HepG2 (cell line): ENCODE measurements around the gene SPAG6. TPM values are rescaled to one million over a fixed set of nuclear protein-coding genes. Genes with fewer than 3 reads are reported as not detected.

ENCODE experiments used
- ATAC-seq: fragments of 200-7000 bp; cut with Tn5 transposase; 3 replicates; pipeline ENCODE4 v1.9.1; 2020; ENCODE audit warnings: mild to moderate bottlenecking, moderate library complexity
- BruUV-seq: library from RNA; stranded (reverse); fragments of 400-500 nt; replicated peaks from 2 replicates; lab custom pipeline; 2021; lab: Mats Ljungman, UMichigan
- CTCF ChIA-PET: fragments of 300-600 bp; formaldehyde crosslinking; extraction: SDS; loops from one replicate; lab custom pipeline; 2021; ENCODE audit warnings: low total read pairs, inconsistent platforms, low intra/inter-chr PET ratio; lab: Yijun Ruan, JAX
- POLR2A ChIA-PET: fragments of 350-600 bp; sonication (Branson Sonifier 250); formaldehyde crosslinking; loops from one replicate; lab custom pipeline; 2020; ENCODE audit warnings: antibody characterized with exemption, inconsistent platforms; lab: Yijun Ruan, JAX
- DNase-seq: peaks from one replicate; pipeline ENCODE4 v3.0.0-alpha.2; 2015; ENCODE audit warnings: low spot score
- FAIRE-seq: peaks from 3 replicates; lab custom pipeline; 2011; peaks lifted over from hg19 to GRCh38; lab: Jason Lieb, UNC
- H2AFZ ChIP-seq: one replicate; pipeline ENCODE4 v1.6.1; 2011; ENCODE audit warnings: low read length, inconsistent platforms
- H3K27ac ChIP-seq: fragments of 300-600 bp; 3 replicates; pipeline ENCODE4 v1.8.0; 2011; ENCODE audit warnings: mixed run types, mild to moderate bottlenecking, mixed read lengths, low read length, inconsistent platforms; ENCODE audit not compliant: insufficient read depth; ENCODE audit errors: extremely low read length
- H3K27me3 ChIP-seq, 2 experiments: fragments of 200-600 bp in 1 of 2; 2 replicates in 1 of 2; 3 replicates in 1 of 2; pipeline versions ENCODE4 v1.6.0 to v1.8.0; 2011; ENCODE audit warnings: low read length in 2 of 2, mild to moderate bottlenecking in 2 of 2, moderate library complexity in 2 of 2, inconsistent platforms in 1 of 2; ENCODE audit not compliant: insufficient read depth in 2 of 2, control insufficient read depth in 1 of 2
- H3K36me3 ChIP-seq, 2 experiments: fragments of 200-600 bp in 1 of 2; replicated peaks in 1 of 2; 2 replicates in 1 of 2; 3 replicates in 1 of 2; pipeline versions ENCODE4 v1.5.1 to v1.8.0; 2011; ENCODE audit warnings: low read length in 2 of 2, inconsistent platforms in 1 of 2; ENCODE audit not compliant: insufficient read depth in 2 of 2, control insufficient read depth in 1 of 2
- H3K4me1 ChIP-seq: 2 replicates; pipeline ENCODE4 v1.5.1; 2012; ENCODE audit warnings: low read length, inconsistent platforms; ENCODE audit not compliant: insufficient read depth
- H3K4me2 ChIP-seq: 2 replicates; pipeline ENCODE4 v1.6.0; 2011; ENCODE audit warnings: low read depth, low read length, inconsistent platforms
- H3K4me3 ChIP-seq, 3 experiments: fragments of 200-600 bp in 1 of 3; sonication (generic), shearing (Covaris generic) in 1 of 3; replicated peaks in 1 of 3; 2 replicates each; pipeline ENCODE4 v1.5.1; 2011 to 2016; ENCODE audit warnings: low read length in 3 of 3, inconsistent platforms in 2 of 3, low read depth in 2 of 3, mild to moderate bottlenecking in 2 of 3, control low read depth in 1 of 3, mixed read lengths in 1 of 3; ENCODE audit not compliant: insufficient read depth in 1 of 3
- H3K79me2 ChIP-seq: one replicate; pipeline ENCODE4 v1.6.1; 2011; ENCODE audit warnings: low read length, inconsistent platforms; ENCODE audit not compliant: insufficient read depth
- H3K9ac ChIP-seq: 2 replicates; pipeline ENCODE4 v1.6.0; 2011; ENCODE audit warnings: mild to moderate bottlenecking, low read depth, low read length, inconsistent platforms; ENCODE audit not compliant: insufficient read depth
- H3K9me3 ChIP-seq: 2 replicates; pipeline ENCODE4 v1.5.1; 2012; ENCODE audit warnings: mild to moderate bottlenecking, low read length
- H4K20me1 ChIP-seq: 2 replicates; pipeline ENCODE4 v1.6.0; 2011; ENCODE audit warnings: inconsistent platforms, mild to moderate bottlenecking, low read length, moderate library complexity; ENCODE audit not compliant: insufficient read depth
- AKAP8 ChIP-seq: sonication (generic); formaldehyde crosslinking; IDR thresholded peaks from 2 replicates; pipeline ENCODE4 v1.5.1; 2020; ENCODE audit warnings: mild to moderate bottlenecking, missing genetic modification reagents
- BRD4 ChIP-seq: sonication (generic); formaldehyde crosslinking; IDR thresholded peaks from 2 replicates; pipeline ENCODE4 v1.4.0; 2020; ENCODE audit warnings: missing genetic modification reagents
- CBFB ChIP-seq: sonication (generic); formaldehyde crosslinking; IDR thresholded peaks from 2 replicates; pipeline ENCODE4 v1.4.0; 2020; ENCODE audit warnings: missing genetic modification reagents
- MED13 ChIP-seq: sonication (generic); formaldehyde crosslinking; IDR thresholded peaks from 2 replicates; pipeline ENCODE4 v1.5.0; 2020; ENCODE audit warnings: missing genetic modification reagents
- NCOA5 ChIP-seq: sonication (generic); formaldehyde crosslinking; IDR thresholded peaks from 2 replicates; pipeline ENCODE4 v1.4.0; 2020; ENCODE audit warnings: missing genetic modification reagents
- RELA ChIP-seq: sonication (generic); formaldehyde crosslinking; IDR thresholded peaks from 2 replicates; pipeline ENCODE4 v1.4.0; 2020; ENCODE audit warnings: missing genetic modification reagents
- SCMH1 ChIP-seq: sonication (generic); formaldehyde crosslinking; IDR thresholded peaks from 2 replicates; pipeline ENCODE4 v1.9.0; 2021; ENCODE audit warnings: missing genetic modification reagents, mild to moderate bottlenecking, borderline replicate concordance
- WGBS: methylation state at CpG from one replicate; pipeline ENCODE4 v1.1.6; 2017; ENCODE audit warnings: low lambda C conversion rate; 5-methylcytosine and 5-hydroxymethylcytosine counted together
- in situ Hi-C: cut with HindIII; loops from 2 replicates; pipeline ENCODE4 v1.10.0; 2017; ENCODE audit warnings: low pct_unique_long_range_greater_than_20kb; ENCODE audit not compliant: extremely low pct_ligation_motif_present
- intact Hi-C: fragments of 100-400 bp; cut with micrococcal nuclease; formaldehyde crosslinking; loops from one replicate; pipeline ENCODE4 v1.10.0; 2022; ENCODE audit not compliant: unreplicated experiment
- polyA plus RNA-seq, 8 experiments: library from polyadenylated mRNA; depleted of rRNA in 3 of 8; stranded (reverse) in 7 of 8; unstranded in 1 of 8; fragments of >200 nt; fragmentation: Illumina TruSeq in 4 of 8; extraction: Trizol in 4 of 8; gene quantifications; 2 replicates each; pipeline versions ENCODE4 v1.2.1 to v1.2.3, GENCODE V29; 2011 to 2016; ENCODE audit warnings: low read depth in 4 of 8, missing spikeins in 1 of 8, mixed read lengths in 1 of 8; ENCODE audit not compliant: insufficient read depth in 1 of 8
- total RNA-seq, 5 experiments: library from RNA; depleted of rRNA; stranded (reverse); fragments of >200 nt; fragmentation: Illumina TruSeq; extraction: Trizol; gene quantifications; 2 replicates each; pipeline ENCODE4 v1.2.3, GENCODE V29; 2016; ENCODE audit warnings: low read depth in 1 of 5
- TF ChIP-seq, protein P1 (sequence below): sonication (generic); formaldehyde crosslinking; IDR thresholded peaks from 2 replicates; pipeline ENCODE4 v1.4.0; 2020; ENCODE audit warnings: missing genetic modification reagents
- TF ChIP-seq, protein P2 (sequence below): sonication (generic); formaldehyde crosslinking; IDR thresholded peaks from 2 replicates; pipeline ENCODE4 v1.4.0; 2020; ENCODE audit warnings: mild to moderate bottlenecking, low read depth, missing genetic modification reagents
- TF ChIP-seq, protein P3 (sequence below): sonication (generic); formaldehyde crosslinking; IDR thresholded peaks from 2 replicates; pipeline ENCODE4 v1.4.0; 2020; ENCODE audit warnings: mild to moderate bottlenecking, missing genetic modification reagents

SPAG6 gene
- total and polyA plus RNA-seq, 2 of the 13 experiments (the other 11 are each of a cell fraction or from before 2014, with no cell fraction given) = not detected

DNA sequence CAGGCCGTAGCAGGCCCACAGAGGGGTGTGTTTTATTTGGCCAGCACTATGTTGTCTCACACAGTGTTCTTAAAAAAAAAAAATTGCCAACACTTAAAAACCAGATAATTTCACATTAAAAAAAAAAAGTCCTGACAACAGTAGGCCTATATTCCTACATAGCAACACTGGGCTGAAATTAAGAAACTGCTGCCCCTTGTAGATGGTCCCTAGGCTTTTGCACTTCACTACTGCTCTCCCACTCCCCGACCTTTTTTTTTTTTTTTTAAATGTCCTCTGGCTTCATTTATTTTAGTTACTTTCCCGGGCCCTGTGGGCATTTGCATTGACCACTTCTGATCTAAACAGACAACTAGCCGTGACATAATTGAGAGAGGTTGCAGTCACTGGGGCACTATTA, 36.0 kb downstream of the SPAG6 start:
- H3K9me3 ChIP-seq = no peaks in the 10 kb centered on the region
- TF ChIP-seq, protein P1, sequence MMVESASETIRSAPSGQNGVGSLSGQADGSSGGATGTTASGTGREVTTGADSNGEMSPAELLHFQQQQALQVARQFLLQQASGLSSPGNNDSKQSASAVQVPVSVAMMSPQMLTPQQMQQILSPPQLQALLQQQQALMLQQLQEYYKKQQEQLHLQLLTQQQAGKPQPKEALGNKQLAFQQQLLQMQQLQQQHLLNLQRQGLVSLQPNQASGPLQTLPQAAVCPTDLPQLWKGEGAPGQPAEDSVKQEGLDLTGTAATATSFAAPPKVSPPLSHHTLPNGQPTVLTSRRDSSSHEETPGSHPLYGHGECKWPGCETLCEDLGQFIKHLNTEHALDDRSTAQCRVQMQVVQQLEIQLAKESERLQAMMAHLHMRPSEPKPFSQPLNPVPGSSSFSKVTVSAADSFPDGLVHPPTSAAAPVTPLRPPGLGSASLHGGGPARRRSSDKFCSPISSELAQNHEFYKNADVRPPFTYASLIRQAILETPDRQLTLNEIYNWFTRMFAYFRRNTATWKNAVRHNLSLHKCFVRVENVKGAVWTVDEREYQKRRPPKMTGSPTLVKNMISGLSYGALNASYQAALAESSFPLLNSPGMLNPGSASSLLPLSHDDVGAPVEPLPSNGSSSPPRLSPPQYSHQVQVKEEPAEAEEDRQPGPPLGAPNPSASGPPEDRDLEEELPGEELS = no peak
- TF ChIP-seq CBFB (CRISPR knock-in tag) (no peak), RELA (CRISPR knock-in tag) (no peak), AKAP8 (CRISPR knock-in tag) (no peak), NCOA5 (CRISPR knock-in tag) (no peak), BRD4 (CRISPR knock-in tag) (no peak), SCMH1 (CRISPR knock-in tag) (no peak), MED13 (CRISPR knock-in tag) (no peak)
- TF ChIP-seq, protein P2, sequence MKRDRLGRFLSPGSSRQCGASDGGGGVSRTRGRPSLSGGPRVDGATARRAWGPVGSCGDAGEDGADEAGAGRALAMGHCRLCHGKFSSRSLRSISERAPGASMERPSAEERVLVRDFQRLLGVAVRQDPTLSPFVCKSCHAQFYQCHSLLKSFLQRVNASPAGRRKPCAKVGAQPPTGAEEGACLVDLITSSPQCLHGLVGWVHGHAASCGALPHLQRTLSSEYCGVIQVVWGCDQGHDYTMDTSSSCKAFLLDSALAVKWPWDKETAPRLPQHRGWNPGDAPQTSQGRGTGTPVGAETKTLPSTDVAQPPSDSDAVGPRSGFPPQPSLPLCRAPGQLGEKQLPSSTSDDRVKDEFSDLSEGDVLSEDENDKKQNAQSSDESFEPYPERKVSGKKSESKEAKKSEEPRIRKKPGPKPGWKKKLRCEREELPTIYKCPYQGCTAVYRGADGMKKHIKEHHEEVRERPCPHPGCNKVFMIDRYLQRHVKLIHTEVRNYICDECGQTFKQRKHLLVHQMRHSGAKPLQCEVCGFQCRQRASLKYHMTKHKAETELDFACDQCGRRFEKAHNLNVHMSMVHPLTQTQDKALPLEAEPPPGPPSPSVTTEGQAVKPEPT (CRISPR knock-in tag) = no peak
- TF ChIP-seq, protein P3, sequence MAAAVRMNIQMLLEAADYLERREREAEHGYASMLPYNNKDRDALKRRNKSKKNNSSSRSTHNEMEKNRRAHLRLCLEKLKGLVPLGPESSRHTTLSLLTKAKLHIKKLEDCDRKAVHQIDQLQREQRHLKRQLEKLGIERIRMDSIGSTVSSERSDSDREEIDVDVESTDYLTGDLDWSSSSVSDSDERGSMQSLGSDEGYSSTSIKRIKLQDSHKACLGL (CRISPR knock-in tag) = no peak
- no peak overlapping the region for H2AFZ ChIP-seq
- H3K4me1 ChIP-seq = no peaks in the 10 kb centered on the region
- no peak for DNase-seq
- H3K27me3 ChIP-seq = no peaks in the 10 kb centered on the region; a peak in 1 of 5 replicates
- H3K36me3 ChIP-seq = no peaks in the 10 kb centered on the region
- CTCF ChIA-PET = no interaction called here
- BruUV-seq = no TSS peak
- no peaks in the 10 kb centered on the region for H4K20me1 ChIP-seq
- H3K79me2 ChIP-seq = no peaks in the 10 kb centered on the region
- H3K9ac ChIP-seq = no peak overlapping the region
- in situ Hi-C loops (no loop called here), intact Hi-C loops (no loop called here)
- FAIRE-seq = no peak
- no peak overlapping the region for H3K27ac ChIP-seq
- H3K4me2 ChIP-seq = no peak overlapping the region
- POLR2A ChIA-PET = no interaction called here
- WGBS = 13% methylated on average over 4 of the region's 4 CpGs
- ATAC-seq = no peak
- no peak overlapping the region for H3K4me3 ChIP-seq
